MCF 10A (cell line): ENCODE results near the gene SEMA5A. TPM values are rescaled to one million over a fixed set of nuclear protein-coding genes. Genes with fewer than 3 reads are reported as not detected.
A peak's percentile ranks its signal among the peaks of the same experiment; 100 is the strongest.

ENCODE experiments used
- BruUV-seq: library from RNA; stranded (reverse); fragments of 400-500 nt; replicated peaks from 2 replicates; lab custom pipeline; 2021; lab: Mats Ljungman, UMichigan
- CTCF ChIA-PET: fragments of 300-600 bp; sonication (Branson Sonifier 250); formaldehyde crosslinking; extraction: SDS; loops from one replicate; lab custom pipeline; 2021; ENCODE audit warnings: antibody characterized with exemption, inconsistent platforms; lab: Yijun Ruan, JAX
- POLR2A ChIA-PET: fragments of 300-600, 350-650 bp; sonication (Branson Sonifier 250); formaldehyde crosslinking; extraction: SDS; loops from one replicate; lab custom pipeline; 2020; ENCODE audit warnings: antibody characterized with exemption, inconsistent platforms; lab: Yijun Ruan, JAX
- DNase-seq: peaks from one replicate; pipeline ENCODE4 v3.0.0-alpha.2; 2018; ENCODE audit not compliant: unreplicated experiment
- H3K27ac Mint-ChIP-seq: one replicate; pipeline ENCODE4 v1.8.0; 2022; ENCODE audit warnings: mild to moderate bottlenecking, low read depth, mixed read lengths; ENCODE audit not compliant: unreplicated experiment
- H3K27me3 Mint-ChIP-seq: one replicate; pipeline ENCODE4 v1.8.0; 2022; ENCODE audit warnings: mixed read lengths; ENCODE audit not compliant: insufficient read depth, unreplicated experiment
- H3K36me3 Mint-ChIP-seq: one replicate; pipeline ENCODE4 v1.8.0; 2022; ENCODE audit warnings: mild to moderate bottlenecking, moderate library complexity, mixed read lengths; ENCODE audit not compliant: insufficient read depth, unreplicated experiment
- H3K4me1 Mint-ChIP-seq: one replicate; pipeline ENCODE4 v1.8.0; 2022; ENCODE audit warnings: mixed read lengths; ENCODE audit not compliant: insufficient read depth, unreplicated experiment
- H3K4me3 Mint-ChIP-seq: one replicate; pipeline ENCODE4 v1.8.0; 2022; ENCODE audit warnings: mild to moderate bottlenecking, moderate library complexity, mixed read lengths; ENCODE audit not compliant: unreplicated experiment
- H3K9me3 Mint-ChIP-seq: one replicate; pipeline ENCODE4 v1.8.0; 2022; ENCODE audit warnings: mixed read lengths; ENCODE audit not compliant: unreplicated experiment
- intact Hi-C: fragments of 100-400 bp; cut with micrococcal nuclease; formaldehyde crosslinking; loops from 2 replicates; pipeline ENCODE4 v1.14.1; 2022
- total RNA-seq: library from RNA; stranded (reverse); gene quantifications from 2 replicates; pipeline ENCODE4 v1.2.3, GENCODE V29; 2022
- TF ChIP-seq, protein P1 (sequence below): fragments of 200-600 bp; IDR thresholded peaks from one replicate; pipeline ENCODE4 v1.8.0; 2022; ENCODE audit warnings: antibody characterized with exemption, mild to moderate bottlenecking; ENCODE audit not compliant: unreplicated experiment

Gene SEMA5A
- total RNA-seq, 1 experiment from 2014 or later, result 1.2 TPM

DNA sequence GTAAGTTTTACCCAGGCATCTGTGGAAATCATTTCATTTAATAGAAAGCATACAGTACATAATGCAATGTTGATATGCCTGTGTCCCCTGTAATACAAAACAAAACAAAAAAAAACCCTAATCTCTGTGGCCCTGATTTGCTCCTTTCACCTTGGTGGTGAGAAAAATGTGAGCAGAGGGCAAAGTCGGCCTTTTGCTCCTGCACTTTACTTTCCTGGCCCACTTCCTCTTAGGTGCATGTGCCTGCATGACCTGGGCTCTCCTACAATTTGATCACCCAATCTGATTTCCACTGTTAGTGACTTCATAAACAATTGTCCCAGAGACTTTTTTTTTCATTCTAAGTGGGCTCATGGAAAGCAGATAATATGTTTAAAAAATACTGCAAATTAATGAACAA, 424.3 kb downstream of the SEMA5A start:
- Mint-ChIP-seq H3K4me1 (peaks cover 13% of the 10 kb centered on the region), H3K9me3 (no peaks in the 10 kb centered on the region), H3K36me3 (no peaks in the 10 kb centered on the region), H3K27ac (no peak overlapping the region), H3K27me3 (no peaks in the 10 kb centered on the region), H3K4me3 (no peak overlapping the region)
- intact Hi-C loops, result no loop called here
- ChIA-PET CTCF (no interaction called here), POLR2A (no interaction called here)
- BruUV-seq, result no TSS peak
- DNase-seq, result no peak
- TF ChIP-seq, protein P1, sequence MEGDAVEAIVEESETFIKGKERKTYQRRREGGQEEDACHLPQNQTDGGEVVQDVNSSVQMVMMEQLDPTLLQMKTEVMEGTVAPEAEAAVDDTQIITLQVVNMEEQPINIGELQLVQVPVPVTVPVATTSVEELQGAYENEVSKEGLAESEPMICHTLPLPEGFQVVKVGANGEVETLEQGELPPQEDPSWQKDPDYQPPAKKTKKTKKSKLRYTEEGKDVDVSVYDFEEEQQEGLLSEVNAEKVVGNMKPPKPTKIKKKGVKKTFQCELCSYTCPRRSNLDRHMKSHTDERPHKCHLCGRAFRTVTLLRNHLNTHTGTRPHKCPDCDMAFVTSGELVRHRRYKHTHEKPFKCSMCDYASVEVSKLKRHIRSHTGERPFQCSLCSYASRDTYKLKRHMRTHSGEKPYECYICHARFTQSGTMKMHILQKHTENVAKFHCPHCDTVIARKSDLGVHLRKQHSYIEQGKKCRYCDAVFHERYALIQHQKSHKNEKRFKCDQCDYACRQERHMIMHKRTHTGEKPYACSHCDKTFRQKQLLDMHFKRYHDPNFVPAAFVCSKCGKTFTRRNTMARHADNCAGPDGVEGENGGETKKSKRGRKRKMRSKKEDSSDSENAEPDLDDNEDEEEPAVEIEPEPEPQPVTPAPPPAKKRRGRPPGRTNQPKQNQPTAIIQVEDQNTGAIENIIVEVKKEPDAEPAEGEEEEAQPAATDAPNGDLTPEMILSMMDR, result no peak

DNA sequence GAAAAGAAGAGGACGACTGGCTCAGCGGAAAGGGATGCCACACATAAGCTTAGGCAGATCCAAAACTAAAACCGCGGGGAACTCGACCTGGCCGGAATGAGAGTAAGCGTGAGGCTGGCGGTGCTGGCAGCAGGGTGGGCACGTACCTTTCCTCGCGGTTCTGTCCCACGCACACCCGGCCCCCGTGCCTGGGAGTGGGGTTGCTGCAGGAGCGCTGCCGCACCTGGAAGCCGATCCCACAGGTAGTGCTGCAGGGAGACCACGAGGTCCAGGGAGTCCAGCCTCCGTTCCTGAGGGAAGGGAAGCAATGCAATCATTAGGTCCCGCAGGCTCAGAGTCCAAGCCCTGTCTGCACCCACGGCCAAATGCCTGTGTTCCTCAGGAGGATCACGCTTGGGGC, 427.0 kb downstream of the SEMA5A start:
- H3K9me3 Mint-ChIP-seq, result no peaks in the 10 kb centered on the region
- H3K4me3 Mint-ChIP-seq, result no peak overlapping the region
- H3K4me1 Mint-ChIP-seq, result peaks cover 19% of the 10 kb centered on the region
- H3K36me3 Mint-ChIP-seq, result no peaks in the 10 kb centered on the region
- no peak overlapping the region for H3K27ac Mint-ChIP-seq
- TF ChIP-seq, protein P1, result no peak
- DNase-seq, result no peak
- ChIA-PET CTCF (interaction anchor here (0.6 kb wide), 1 partner anchor 1236 kb away, joined by 3 read pairs; no protein-coding TSS in a partner anchor), POLR2A (interaction anchor here (1.0 kb wide), 1 partner anchor 50 kb away, joined by 4 read pairs; no protein-coding TSS in a partner anchor)
- intact Hi-C loops, result no loop called here
- no TSS peak for BruUV-seq
- no peaks in the 10 kb centered on the region for H3K27me3 Mint-ChIP-seq

DNA sequence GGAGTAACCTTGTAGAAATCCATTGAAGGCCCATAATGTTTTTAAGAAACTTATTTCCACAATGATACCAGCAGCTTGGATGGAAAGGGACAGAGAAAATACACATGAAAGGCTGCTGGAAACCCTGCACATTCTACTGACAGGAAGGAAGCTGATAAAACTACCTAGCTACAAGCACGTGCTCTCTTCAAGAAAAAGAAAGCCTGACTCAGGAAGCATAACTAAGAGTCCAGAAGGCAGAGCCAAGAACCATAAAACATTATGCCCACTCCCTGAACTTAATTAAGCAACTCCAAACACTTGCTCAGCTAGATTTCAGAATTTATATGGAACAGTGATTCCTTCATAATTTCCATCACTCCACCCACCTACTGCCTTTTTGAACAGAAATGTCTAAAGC, 430.8 kb downstream of the SEMA5A start:
- no peak for DNase-seq
- Mint-ChIP-seq H3K36me3 (no peaks in the 10 kb centered on the region), H3K4me3 (no peak overlapping the region), H3K4me1 (peaks cover 37% of the 10 kb centered on the region), H3K27ac (peak overlapping the region; percentile 70), H3K27me3 (no peaks in the 10 kb centered on the region), H3K9me3 (no peaks in the 10 kb centered on the region)
- POLR2A ChIA-PET, result interaction anchor here (1.2 to 1.3 kb wide), 2 partner anchors 54 to 55 kb away, joined by 4 read pairs; no protein-coding TSS in a partner anchor
- TF ChIP-seq, protein P1, result no peak
- intact Hi-C loops, result no loop called here
- CTCF ChIA-PET, result interaction anchor here (0.6 to 0.7 kb wide), 2 partner anchors 93 to 305 kb away, joined by 3 read pairs; no protein-coding TSS in a partner anchor
- no TSS peak for BruUV-seq

DNA sequence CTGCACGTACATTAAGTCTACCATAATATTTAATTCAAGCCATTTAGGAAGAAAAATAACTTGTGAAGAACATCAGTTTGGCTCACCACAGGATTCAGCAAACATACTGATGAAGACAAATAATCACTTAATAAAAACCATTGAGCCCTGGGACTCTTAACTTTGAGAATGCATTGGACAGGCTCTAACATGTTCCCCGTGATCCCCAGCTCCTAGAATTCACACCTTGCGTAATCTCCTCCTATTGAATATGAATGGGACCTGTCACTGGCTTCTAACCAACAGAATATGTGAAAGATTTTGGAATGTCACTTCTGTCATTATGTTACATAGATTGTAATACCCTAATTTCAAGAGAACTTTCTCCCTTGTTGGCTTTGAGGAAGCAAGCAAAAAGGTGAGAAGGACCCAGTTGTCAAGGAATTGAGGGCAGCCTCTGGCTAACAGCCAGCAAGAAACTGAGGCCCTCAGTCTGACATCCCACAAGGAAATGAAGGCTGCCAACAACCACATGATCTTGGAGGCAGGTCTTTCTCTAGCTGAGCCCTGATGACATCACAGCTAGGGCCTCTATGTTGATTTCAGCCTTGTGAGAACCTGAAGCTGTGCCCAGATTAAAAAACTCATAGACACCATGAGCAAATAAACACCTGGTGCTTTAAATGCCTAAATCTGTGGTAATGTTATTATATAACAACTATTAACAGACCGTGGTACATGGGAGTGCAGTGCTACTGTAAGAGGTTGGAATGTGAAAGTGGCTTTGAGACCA, 433.2 kb downstream of the SEMA5A start:
- BruUV-seq, result no TSS peak
- Mint-ChIP-seq H3K4me3 (no peak overlapping the region), H3K27me3 (no peaks in the 10 kb centered on the region), H3K9me3 (no peaks in the 10 kb centered on the region), H3K4me1 (peaks cover 40% of the 10 kb centered on the region), H3K36me3 (no peaks in the 10 kb centered on the region), H3K27ac (peak overlapping the region; percentile 88)
- POLR2A ChIA-PET, result interaction anchor here (2.0 kb wide), 1 partner anchor 206 kb away, joined by 9 read pairs; no protein-coding TSS in a partner anchor
- TF ChIP-seq, protein P1, result no peak
- peak; percentile 86 for DNase-seq
- intact Hi-C loops, result no loop called here
- CTCF ChIA-PET, result interaction anchor here (0.7 kb wide), 1 partner anchor 21 kb away, joined by 3 read pairs; no protein-coding TSS in a partner anchor
